ENCODE data around the gene NOXO1. TPM values are rescaled to one million over a fixed set of nuclear protein-coding genes. Genes with fewer than 3 reads are reported as not detected.
A peak's percentile ranks its signal among the peaks of the same experiment; 100 is the strongest.

The NOXO1 gene
- total and polyA plus RNA-seq, 9 of the 15 experiments (the other 6 are each of a cell fraction or from before 2014, with no cell fraction given), result not detected

- TF ChIP-seq RNF219 (CRISPR knock-in tag; IDR thresholded peaks at IDR 0.05) (no peak), CREB1 (IDR thresholded peaks at IDR 0.05) (no peak), CREB1 (CRISPR knock-in tag; IDR thresholded peaks at IDR 0.05) (peak; percentile 64; the same call in 1 of the 2 replicates), HMBOX1 (IDR thresholded peaks at IDR 0.05) (no peak), ZNF644 (tag; IDR thresholded peaks at IDR 0.05; ENCODE audit: low read depth) (peak; percentile 94), TEAD2 (tag; IDR thresholded peaks at IDR 0.05) (no peak), SMARCB1 (IDR thresholded peaks at IDR 0.05; ENCODE audit: insufficient read length, low read depth) (no peak), ARID2 (IDR thresholded peaks at IDR 0.05) (no peak), CBX3 (IDR thresholded peaks at IDR 0.05; ENCODE audit: borderline replicate concordance in 1 of 2, low read length in 2 of 2) (0 out of 3 replicates have a peak, but pooled peaks of 1 of the 2 experiments have one; percentile 9), TAF7 (tag; IDR thresholded peaks at IDR 0.05) (no peak), U2AF2 (optimal IDR thresholded peaks at IDR 0.05; ENCODE audit: low read depth, low read length) (no peak), GABPA (tag; conservative IDR thresholded peaks at IDR 0.05; ENCODE audit: low read depth) (peak; percentile 66), TFE3 (CRISPR knock-in tag; IDR thresholded peaks at IDR 0.05) (no peak), NONO (IDR thresholded peaks at IDR 0.05; ENCODE audit: low read depth in 2 of 2, low read length in 1 of 2) (peak; percentile 91), NCOA6 (IDR thresholded peaks at IDR 0.05) (no peak), ZNF830 (CRISPR knock-in tag; IDR thresholded peaks at IDR 0.05) (no peak), ZBTB2 (IDR thresholded peaks at IDR 0.05) (no peak), ZNF398 (CRISPR knock-in tag; IDR thresholded peaks at IDR 0.05) (no peak), KHSRP (IDR thresholded peaks at IDR 0.05) (no peak)
Measured at GRCh38 chr16:1983544-1984346, 2.5 kb upstream of the NOXO1 start, which contains the start of gene GFER (continued).

Measured in K562 (cell line).